AG08395 (cell line): ENCODE measurements around the gene TTC33.
"Not testable (repeated sequence)": the region's sequence is repeated elsewhere in the genome, so short reads cannot be mapped to it uniquely, and the experiment has no call there.

Experiments used
- DNase-seq: peaks from one replicate; pipeline ENCODE4 v3.0.0; 2012; ENCODE audit warnings: mixed read lengths, low spot score

TTC33 gene

DNA sequence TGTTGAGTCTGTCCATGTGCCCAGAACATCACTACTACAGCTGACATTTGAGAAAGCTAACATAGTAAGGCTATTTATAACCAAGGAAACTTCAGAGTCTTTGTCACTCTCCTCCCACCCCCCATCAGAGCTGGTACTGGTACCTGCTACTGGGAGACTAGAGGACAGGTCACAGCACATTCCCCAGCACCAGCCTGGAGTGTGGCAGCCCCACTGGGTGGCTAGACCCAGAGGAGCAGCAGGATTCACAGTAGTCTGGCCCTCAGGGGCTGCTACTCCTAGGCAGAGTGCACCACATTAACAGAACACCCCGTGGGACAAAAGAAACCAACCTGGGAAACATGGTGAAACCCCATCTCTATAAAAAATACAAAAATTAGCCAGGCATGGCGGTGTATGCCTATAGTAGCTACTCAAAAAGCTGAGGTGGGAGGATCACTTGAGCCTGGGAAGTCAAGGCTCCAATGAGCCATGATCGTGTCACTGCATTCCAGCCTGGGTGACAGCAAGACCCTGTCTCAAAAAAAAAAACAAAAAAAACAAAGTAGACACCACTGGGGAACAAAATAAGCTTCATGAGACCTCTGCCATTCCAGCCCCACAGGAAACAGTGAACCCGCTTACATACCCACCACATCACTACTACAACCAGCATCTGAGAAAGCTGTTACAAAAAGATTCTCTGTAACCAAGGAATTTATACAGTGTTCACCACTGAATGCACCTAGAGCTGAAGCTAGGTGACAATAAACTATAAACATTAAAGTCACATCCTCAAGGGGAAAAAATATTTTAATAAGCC is 102.3 kb downstream of the TTC33 start:
- DNase-seq = no peak

DNA sequence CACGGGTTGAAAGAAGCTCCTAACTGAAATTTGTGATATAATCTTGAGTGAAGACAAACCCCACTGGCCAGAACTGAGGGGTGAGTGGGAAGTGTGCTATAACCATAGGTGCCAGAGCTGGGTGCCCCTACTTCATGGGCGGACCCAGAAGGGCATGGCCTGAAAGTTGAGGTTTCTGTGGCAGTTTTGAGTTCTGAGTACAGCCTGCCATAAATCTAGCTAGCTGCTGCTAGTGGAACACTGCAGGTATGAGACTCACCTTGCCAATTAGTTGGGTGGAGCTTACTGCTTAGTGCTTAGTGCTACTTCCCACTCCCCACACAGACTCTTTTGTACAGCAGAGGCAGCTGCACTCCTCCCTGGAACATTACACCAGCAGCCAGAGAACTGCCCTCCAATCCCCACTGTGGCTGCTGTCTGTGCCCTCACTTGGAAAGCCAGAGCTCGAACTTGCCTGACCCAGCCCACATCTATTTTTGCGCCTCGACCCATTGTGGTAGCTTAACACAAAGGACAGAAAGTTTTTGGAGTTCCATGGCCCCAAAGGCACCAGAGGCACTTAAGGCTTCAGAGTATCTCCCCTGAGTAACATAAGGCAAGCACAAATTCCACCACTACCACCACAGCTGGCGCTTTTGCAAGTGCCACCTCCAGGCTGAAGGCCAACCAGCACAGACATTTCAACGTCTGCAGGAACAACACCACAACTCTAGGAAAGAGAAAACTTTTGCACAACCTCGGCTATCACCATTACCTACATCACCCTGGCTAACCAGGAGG is 103.1 kb downstream of the TTC33 start:
- no peak for DNase-seq

DNA sequence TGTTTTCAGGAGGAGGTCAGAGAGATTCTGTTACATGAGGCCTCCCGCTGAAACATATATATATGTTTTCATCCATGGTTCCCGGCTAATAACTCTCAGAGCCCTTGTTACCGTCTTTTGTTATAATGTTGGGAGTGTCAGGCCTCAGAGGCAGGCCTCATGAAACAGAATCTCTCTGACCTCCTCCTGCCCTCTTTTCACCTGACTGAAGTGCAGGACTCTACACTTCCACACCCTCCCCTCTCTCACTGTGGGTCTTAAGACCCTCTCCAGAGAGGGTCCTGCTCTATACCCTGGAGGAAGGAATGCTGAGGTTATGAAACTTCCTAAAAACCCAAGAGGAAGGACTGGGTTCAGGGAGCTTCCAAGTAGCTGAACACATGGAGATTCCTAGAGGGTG is 104.6 kb downstream of the TTC33 start:
- DNase-seq = no peak

- DNase-seq = no peak
These were observed 106.2 kb downstream of the TTC33 start for GRCh38 chr5:40649463-40650030.

DNA sequence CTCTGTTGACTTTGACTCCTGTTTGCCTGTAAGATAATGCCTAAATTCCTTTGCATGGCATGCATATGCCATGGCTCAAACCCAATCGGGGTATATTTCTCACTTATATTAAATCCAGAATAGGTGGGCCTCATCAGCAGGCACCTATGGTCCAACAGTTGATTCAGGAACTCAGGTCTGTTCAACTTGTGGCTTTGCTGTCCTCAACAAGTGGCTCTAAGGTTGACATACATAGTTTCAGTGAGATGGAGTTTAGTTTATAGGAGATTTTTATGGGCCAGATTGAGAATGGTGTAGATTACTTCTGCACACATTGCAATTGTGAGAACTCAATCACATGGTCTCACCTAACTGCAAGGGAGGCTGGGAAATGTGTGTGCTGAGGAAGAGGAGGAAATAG is 107.6 kb downstream of the TTC33 start:
- DNase-seq = no peak

- DNase-seq = no peak
These were observed 109.5 kb downstream of the TTC33 start for GRCh38 chr5:40646266-40646665.

- DNase-seq = not testable (repeated sequence)
These were observed 116.2 kb downstream of the TTC33 start for GRCh38 chr5:40639531-40639930.

- no peak for DNase-seq
These were observed 121.2 kb downstream of the TTC33 start for GRCh38 chr5:40634593-40634992.

- no peak for DNase-seq
These were observed 121.6 kb downstream of the TTC33 start for GRCh38 chr5:40634154-40634553.

GRCh38 chr5:40631236-40631635 is 124.5 kb downstream of the TTC33 start:
- DNase-seq = no peak

GRCh38 chr5:40630126-40630525 is 125.6 kb downstream of the TTC33 start:
- DNase-seq = no peak

GRCh38 chr5:40628407-40628806 is 127.4 kb downstream of the TTC33 start:
- no peak for DNase-seq

GRCh38 chr5:40627706-40628105 is 128.1 kb downstream of the TTC33 start:
- DNase-seq = no peak

DNA sequence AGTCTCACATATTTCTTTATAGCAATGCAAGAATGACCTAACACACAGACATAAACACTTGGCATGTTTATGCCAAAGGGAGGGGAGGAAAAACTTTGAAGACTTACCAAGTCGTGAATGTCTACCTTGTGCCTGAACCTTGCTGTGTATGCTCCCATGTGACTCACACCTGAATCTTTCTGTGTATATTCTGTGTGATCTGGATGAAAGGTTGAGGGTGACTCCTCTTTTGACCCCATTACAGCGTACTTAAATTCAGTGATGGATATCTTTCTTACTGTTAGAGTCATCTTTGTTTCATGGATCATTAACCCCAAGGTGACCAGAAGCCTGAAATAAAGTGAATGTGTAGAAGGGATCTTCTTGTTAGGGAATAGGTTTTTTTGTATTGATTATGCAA is 129.0 kb downstream of the TTC33 start:
- DNase-seq = no peak

- no peak for DNase-seq
These were observed 132.0 kb downstream of the TTC33 start for GRCh38 chr5:40623480-40624420.

DNA sequence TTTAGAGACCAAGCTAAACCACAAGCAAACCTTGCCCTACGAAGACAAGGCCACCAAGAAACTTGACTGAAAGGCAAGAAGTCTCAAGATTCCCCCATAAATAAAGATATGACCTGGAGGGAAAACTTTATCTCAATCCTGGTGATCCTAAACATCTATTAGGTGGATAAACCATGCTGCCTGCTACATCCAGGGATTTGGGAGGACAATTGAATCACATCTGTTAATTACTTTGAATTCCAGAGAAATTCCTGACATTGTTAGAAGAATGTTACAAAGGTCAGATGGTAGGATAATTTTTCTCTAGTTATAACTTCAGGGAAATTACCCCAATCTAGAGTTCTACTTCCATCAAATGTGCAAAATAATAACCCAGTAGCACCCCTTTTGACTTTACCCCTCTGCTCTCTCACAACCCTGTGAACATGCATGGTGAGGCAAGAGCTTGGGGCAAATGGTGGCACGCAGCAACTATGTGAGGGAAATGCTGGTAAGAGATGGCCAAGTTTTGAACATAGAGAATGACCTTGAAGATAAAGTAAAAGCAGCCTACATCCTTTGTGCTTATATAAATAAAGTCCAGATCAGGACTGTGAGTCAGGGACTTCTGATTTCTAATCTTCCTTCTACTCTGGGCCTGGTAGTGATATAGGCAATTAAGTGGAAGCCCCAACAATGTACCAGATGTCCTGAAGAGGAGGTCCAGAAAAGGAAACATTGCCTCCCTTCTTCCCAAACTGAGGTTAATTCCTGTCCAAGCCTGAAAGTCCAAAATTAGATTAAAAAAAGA is 133.1 kb downstream of the TTC33 start:
- no peak for DNase-seq

GRCh38 chr5:40619421-40619820 is 136.3 kb downstream of the TTC33 start:
- DNase-seq = no peak

DNA sequence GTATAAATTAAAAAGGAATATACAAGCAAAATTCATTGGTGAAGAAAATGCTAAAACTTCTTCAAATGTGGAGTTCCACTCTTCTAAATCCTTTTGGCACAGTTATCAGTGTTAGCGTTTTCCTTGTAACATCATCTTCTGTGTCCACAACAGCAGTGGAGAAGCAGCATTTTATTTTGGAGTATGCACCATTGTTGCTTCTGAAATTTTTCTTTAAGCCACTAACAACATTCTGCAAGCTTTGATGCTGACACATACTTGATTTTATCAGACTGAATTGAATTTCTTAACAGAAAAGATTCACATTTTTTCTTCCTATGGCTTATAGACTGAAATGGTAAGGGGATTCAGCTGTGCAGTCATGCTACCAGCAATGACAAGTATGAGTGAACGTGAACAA is 136.8 kb downstream of the TTC33 start:
- DNase-seq = no peak

DNA sequence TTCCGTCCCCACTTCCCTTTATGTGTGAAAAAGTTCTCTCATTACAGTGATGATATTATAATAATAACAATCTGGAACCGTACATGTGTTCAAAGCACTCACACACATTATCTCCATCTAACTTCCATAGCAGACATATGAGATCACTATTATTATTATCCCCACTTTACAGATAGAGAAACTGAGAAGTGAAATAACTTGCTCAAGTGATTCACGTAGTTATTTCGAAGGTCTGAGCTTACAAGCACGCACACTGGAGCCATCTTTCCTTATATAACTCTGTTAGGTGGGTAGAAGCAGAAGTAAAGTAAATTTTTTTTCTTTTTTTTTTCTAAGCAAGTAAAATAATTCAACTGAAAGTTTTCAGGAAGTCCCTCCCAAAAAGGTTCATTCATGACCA is 139.0 kb downstream of the TTC33 start:
- no peak for DNase-seq

- no peak for DNase-seq
These were observed 140.1 kb downstream of the TTC33 start for GRCh38 chr5:40615586-40616170.
